ENCODE data around the gene COL28A1. TPM values are rescaled to one million over a fixed set of nuclear protein-coding genes. Genes with fewer than 3 reads are reported as not detected.

Gene COL28A1
- total RNA-seq, 1 experiment from 2014 or later, result not detected

DNA sequence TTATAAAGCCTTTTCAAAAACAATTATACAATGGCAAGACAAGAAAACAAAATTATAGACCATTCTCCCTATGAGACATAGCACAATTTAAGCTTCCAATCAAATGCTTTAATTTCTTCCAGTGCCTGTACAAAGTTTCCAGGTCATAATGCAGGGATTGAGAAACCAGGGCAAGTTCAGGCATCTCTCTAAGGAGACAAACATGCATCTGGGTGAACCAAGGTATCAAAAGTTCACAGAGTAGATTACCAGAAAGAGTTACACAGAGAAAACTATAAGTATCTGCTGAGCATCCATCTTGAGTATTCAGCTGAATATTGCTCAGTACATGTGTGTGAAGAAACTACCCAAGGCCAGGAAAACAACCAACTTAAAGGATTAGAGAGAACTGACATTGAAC lies 89.1 kb downstream of the COL28A1 start:
- Histone ChIP-seq H3K4me1 (ENCODE audit: low read length) (no peaks in the 10 kb centered on the region), H3K79me2 (ENCODE audit: low read length) (no peaks in the 10 kb centered on the region), H3K27me3 (ENCODE audit: low read length) (no peaks in the 10 kb centered on the region), H3K9me2 (replicated peaks; ENCODE audit: insufficient read depth, low read length) (0 out of 2 replicates have a peak, but pooled peaks cover 2% of the 10 kb centered on the region), H3K9me3 (ENCODE audit: low read length) (peaks cover 12% of the 10 kb centered on the region), H4K20me1 (ENCODE audit: insufficient read depth, low read depth, low read length) (no peaks in the 10 kb centered on the region), H3K4me3 (ENCODE audit: low read length) (no peak overlapping the region), H2AFZ (ENCODE audit: low read length) (no peak overlapping the region), H3K4me2 (ENCODE audit: low read depth, low read length, poor library complexity, severe bottlenecking) (no peak overlapping the region), H3K27ac (ENCODE audit: low read length) (no peak overlapping the region), H3K9ac (ENCODE audit: low read length) (no peak overlapping the region), H3K36me3 (ENCODE audit: insufficient read depth, low read length) (no peaks in the 10 kb centered on the region)
- no peak for DNase-seq

DNA sequence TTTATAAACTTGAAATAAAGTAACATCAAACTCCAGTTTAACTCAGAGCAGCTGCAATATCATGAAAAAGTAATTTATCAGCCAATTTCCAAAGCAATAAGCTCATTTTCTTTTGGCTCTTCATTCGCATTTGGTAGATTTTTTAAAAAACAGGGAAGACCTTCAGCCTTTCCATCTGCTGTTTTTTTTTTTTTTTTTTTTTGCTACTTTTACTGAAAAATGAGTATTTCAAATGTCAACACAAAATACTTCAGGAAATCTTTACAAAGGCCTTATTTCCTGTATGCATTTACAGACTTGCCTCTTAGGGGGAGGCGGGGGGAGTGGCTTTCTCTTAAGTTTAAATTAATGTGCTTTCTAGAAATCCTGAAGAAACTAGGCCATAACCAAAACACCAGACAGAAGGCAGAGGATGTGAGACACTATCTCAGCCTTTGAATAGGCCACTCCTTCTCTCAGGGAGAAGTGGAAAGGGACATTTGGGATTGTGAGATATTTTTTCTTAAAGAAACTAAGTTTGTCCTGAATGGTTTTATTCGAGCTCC lies 91.8 kb downstream of the COL28A1 start:
- no peak for DNase-seq
- no peak overlapping the region for H3K27ac ChIP-seq (ENCODE audit: low read length)

DNA sequence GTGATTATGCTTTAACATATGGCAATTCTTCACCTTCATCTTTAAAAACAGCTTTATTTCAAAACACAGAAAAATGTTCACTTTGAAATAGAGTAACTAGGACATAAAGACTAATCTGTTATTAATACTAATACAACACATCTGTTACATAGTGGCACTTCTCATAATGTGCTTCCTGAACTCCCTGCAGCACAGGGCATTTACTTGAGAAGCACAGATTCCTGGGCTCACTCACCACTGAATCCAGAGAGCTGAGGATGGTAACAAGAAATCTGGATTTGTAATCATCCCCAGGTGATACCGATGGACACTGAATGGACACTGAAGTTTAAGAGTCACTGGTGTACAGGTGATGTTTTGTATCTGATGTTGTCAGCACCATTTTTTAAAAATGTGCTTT lies 96.1 kb downstream of the COL28A1 start:
- H3K4me3 ChIP-seq (ENCODE audit: low read length), result no peak overlapping the region
- no peak overlapping the region for H3K9ac ChIP-seq (ENCODE audit: low read length)
- H3K9me3 ChIP-seq (ENCODE audit: low read length), result no peaks in the 10 kb centered on the region
- no peaks in the 10 kb centered on the region for H3K4me1 ChIP-seq (ENCODE audit: low read length)
- no peak overlapping the region for H3K4me2 ChIP-seq (ENCODE audit: low read depth, low read length, poor library complexity, severe bottlenecking)
- no peaks in the 10 kb centered on the region for H3K36me3 ChIP-seq (ENCODE audit: insufficient read depth, low read length)
- no peak overlapping the region for H3K27ac ChIP-seq (ENCODE audit: low read length)
- no peaks in the 10 kb centered on the region for H4K20me1 ChIP-seq (ENCODE audit: insufficient read depth, low read depth, low read length)
- H3K27me3 ChIP-seq (ENCODE audit: low read length), result no peaks in the 10 kb centered on the region
- no peaks in the 10 kb centered on the region for H3K9me2 ChIP-seq (replicated peaks; ENCODE audit: insufficient read depth, low read length)
- DNase-seq, result no peak
- H3K79me2 ChIP-seq (ENCODE audit: low read length), result no peaks in the 10 kb centered on the region
- no peak overlapping the region for H2AFZ ChIP-seq (ENCODE audit: low read length)

More for the DNA sequence above, 91.8 kb downstream of the COL28A1 start:
- Histone ChIP-seq H3K9me3 (ENCODE audit: low read length) (peaks cover 3% of the 10 kb centered on the region), H3K4me3 (ENCODE audit: low read length) (no peak overlapping the region), H3K4me2 (ENCODE audit: low read depth, low read length, poor library complexity, severe bottlenecking) (no peak overlapping the region), H3K36me3 (ENCODE audit: insufficient read depth, low read length) (no peaks in the 10 kb centered on the region), H3K79me2 (ENCODE audit: low read length) (no peaks in the 10 kb centered on the region), H3K9me2 (replicated peaks; ENCODE audit: insufficient read depth, low read length) (0 out of 2 replicates have a peak, but pooled peaks cover 2% of the 10 kb centered on the region), H3K4me1 (ENCODE audit: low read length) (no peaks in the 10 kb centered on the region), H4K20me1 (ENCODE audit: insufficient read depth, low read depth, low read length) (no peaks in the 10 kb centered on the region), H3K9ac (ENCODE audit: low read length) (no peak overlapping the region), H3K27me3 (ENCODE audit: low read length) (no peaks in the 10 kb centered on the region), H2AFZ (ENCODE audit: low read length) (no peak overlapping the region)

DNA sequence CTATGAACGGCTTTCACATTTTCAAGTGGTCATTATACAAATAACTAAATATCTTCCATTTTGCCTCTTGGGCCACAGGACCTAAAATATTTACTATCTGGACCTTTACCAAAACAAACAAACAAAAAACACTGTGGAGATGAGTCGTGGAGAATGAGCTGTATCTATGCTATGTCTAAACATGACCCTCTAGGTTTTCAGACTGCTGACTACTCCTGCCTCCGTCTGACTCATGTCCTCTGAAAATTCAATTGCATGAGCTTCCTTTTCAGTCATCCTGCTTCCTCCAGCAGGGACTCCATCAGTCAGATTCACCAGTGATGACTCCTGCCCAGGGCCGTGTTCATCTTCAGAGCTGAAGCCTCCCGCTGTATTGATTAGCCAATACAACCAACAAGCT lies 96.8 kb downstream of the COL28A1 start:
- Histone ChIP-seq H3K9me3 (ENCODE audit: low read length) (no peaks in the 10 kb centered on the region), H4K20me1 (ENCODE audit: insufficient read depth, low read depth, low read length) (no peaks in the 10 kb centered on the region), H3K9ac (ENCODE audit: low read length) (no peak overlapping the region), H3K27me3 (ENCODE audit: low read length) (no peaks in the 10 kb centered on the region), H3K4me3 (ENCODE audit: low read length) (no peak overlapping the region), H3K4me1 (ENCODE audit: low read length) (no peaks in the 10 kb centered on the region), H2AFZ (ENCODE audit: low read length) (no peak overlapping the region), H3K27ac (ENCODE audit: low read length) (no peak overlapping the region), H3K36me3 (ENCODE audit: insufficient read depth, low read length) (no peaks in the 10 kb centered on the region), H3K9me2 (replicated peaks; ENCODE audit: insufficient read depth, low read length) (no peaks in the 10 kb centered on the region), H3K4me2 (ENCODE audit: low read depth, low read length, poor library complexity, severe bottlenecking) (no peak overlapping the region), H3K79me2 (ENCODE audit: low read length) (no peaks in the 10 kb centered on the region)
- no peak for DNase-seq

DNA sequence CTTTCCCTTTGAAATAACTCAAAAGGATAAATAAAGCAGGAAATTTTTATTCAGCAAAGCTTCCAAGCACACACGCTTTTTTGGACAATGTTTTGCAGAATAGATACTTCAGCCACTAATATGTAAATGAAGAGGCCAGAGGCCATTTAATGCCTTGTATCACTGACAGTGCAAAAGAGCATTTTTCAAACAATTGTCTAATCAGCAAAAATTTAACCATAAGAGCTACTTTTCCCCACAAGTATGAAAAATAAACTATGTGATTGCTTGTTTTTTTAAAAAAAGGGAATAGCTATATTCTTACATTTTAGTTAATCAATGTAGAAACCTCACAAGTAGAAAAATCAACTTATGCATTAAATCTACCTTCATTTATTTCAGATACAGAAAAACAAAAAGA lies 99.7 kb downstream of the COL28A1 start:
- Histone ChIP-seq H3K27ac (ENCODE audit: low read length) (no peak overlapping the region), H3K79me2 (ENCODE audit: low read length) (no peaks in the 10 kb centered on the region), H2AFZ (ENCODE audit: low read length) (no peak overlapping the region), H3K4me3 (ENCODE audit: low read length) (no peak overlapping the region), H3K36me3 (ENCODE audit: insufficient read depth, low read length) (no peaks in the 10 kb centered on the region), H3K4me2 (ENCODE audit: low read depth, low read length, poor library complexity, severe bottlenecking) (no peak overlapping the region), H3K9me2 (replicated peaks; ENCODE audit: insufficient read depth, low read length) (no peaks in the 10 kb centered on the region), H3K9me3 (ENCODE audit: low read length) (no peaks in the 10 kb centered on the region), H3K9ac (ENCODE audit: low read length) (no peak overlapping the region), H3K4me1 (ENCODE audit: low read length) (no peaks in the 10 kb centered on the region), H3K27me3 (ENCODE audit: low read length) (no peaks in the 10 kb centered on the region), H4K20me1 (ENCODE audit: insufficient read depth, low read depth, low read length) (no peaks in the 10 kb centered on the region)
- DNase-seq, result no peak

DNA sequence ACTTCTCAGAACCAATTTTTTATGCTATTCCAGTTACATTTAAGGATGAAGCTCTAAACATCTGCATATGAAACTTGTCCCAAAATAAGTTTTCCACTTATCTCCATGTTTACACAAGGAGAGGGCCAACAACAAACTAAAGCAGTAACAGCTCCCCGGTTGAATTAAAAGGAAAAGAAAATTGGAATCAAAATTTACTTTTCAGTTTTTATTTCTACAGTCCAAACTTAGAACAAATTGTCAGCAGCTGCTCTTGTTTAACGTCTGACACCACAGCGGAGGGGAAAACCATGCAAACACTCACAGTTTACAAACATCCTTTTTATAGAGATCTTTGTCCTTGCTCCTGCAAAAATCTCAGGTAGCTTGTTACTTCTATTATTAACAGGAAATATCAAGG lies 101.3 kb downstream of the COL28A1 start:
- Histone ChIP-seq H3K9me3 (ENCODE audit: low read length) (no peaks in the 10 kb centered on the region), H3K4me1 (ENCODE audit: low read length) (no peaks in the 10 kb centered on the region), H3K27me3 (ENCODE audit: low read length) (no peaks in the 10 kb centered on the region), H2AFZ (ENCODE audit: low read length) (no peak overlapping the region), H3K27ac (ENCODE audit: low read length) (no peak overlapping the region), H3K9ac (ENCODE audit: low read length) (no peak overlapping the region), H3K9me2 (replicated peaks; ENCODE audit: insufficient read depth, low read length) (no peaks in the 10 kb centered on the region), H3K4me2 (ENCODE audit: low read depth, low read length, poor library complexity, severe bottlenecking) (no peak overlapping the region), H4K20me1 (ENCODE audit: insufficient read depth, low read depth, low read length) (no peaks in the 10 kb centered on the region), H3K4me3 (ENCODE audit: low read length) (no peak overlapping the region), H3K36me3 (ENCODE audit: insufficient read depth, low read length) (no peaks in the 10 kb centered on the region), H3K79me2 (ENCODE audit: low read length) (no peaks in the 10 kb centered on the region)
- DNase-seq, result no peak

DNA sequence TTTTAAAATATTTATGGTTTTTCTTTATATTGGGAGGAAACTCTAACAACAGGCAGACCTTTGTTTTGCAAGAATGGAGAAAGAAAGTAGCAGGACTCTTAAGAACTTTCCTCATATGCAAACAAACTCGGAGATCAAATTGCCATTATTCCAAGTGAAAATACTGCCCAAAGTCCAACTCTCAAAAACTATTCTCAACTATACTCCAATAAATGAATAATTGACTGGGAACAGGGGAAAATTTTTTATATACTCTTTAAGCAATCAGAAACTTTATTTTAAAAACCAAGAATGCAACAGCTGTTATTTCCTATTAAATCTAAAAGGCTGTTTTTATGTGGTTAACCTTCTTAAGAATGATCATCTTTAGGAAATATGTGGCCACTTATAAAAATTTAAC lies 101.9 kb downstream of the COL28A1 start:
- Histone ChIP-seq H3K36me3 (ENCODE audit: insufficient read depth, low read length) (no peaks in the 10 kb centered on the region), H3K79me2 (ENCODE audit: low read length) (no peaks in the 10 kb centered on the region), H2AFZ (ENCODE audit: low read length) (no peak overlapping the region), H3K27me3 (ENCODE audit: low read length) (no peaks in the 10 kb centered on the region), H3K9me3 (ENCODE audit: low read length) (no peaks in the 10 kb centered on the region), H3K9me2 (replicated peaks; ENCODE audit: insufficient read depth, low read length) (no peaks in the 10 kb centered on the region), H3K27ac (ENCODE audit: low read length) (no peak overlapping the region), H3K4me2 (ENCODE audit: low read depth, low read length, poor library complexity, severe bottlenecking) (no peak overlapping the region), H3K4me3 (ENCODE audit: low read length) (no peak overlapping the region), H4K20me1 (ENCODE audit: insufficient read depth, low read depth, low read length) (no peaks in the 10 kb centered on the region), H3K4me1 (ENCODE audit: low read length) (no peaks in the 10 kb centered on the region), H3K9ac (ENCODE audit: low read length) (no peak overlapping the region)
- DNase-seq, result no peak

DNA sequence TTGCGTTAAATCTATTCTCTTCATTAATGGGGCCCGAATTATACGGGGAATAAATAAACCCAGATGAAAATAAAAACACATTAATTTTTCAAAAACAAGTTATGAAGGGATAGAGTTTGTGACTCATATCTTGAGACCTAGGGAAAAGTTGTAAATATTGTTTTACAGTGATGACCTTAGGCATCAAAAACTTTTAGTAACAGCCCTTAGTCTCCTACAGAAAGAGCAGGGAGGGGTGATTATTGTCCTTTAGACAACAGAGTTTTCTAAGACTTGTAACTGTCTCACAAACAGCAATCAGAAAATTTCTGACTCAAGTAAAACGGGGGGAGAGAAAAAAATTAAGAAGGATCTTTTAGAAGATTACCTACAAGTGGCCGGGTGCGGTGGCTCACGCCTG lies 102.7 kb downstream of the COL28A1 start:
- H3K9me3 ChIP-seq (ENCODE audit: low read length), result no peaks in the 10 kb centered on the region
- no peaks in the 10 kb centered on the region for H3K4me1 ChIP-seq (ENCODE audit: low read length)
- H3K36me3 ChIP-seq (ENCODE audit: insufficient read depth, low read length), result no peaks in the 10 kb centered on the region
- no peaks in the 10 kb centered on the region for H3K79me2 ChIP-seq (ENCODE audit: low read length)
- no peaks in the 10 kb centered on the region for H3K9me2 ChIP-seq (replicated peaks; ENCODE audit: insufficient read depth, low read length)
- H3K4me3 ChIP-seq (ENCODE audit: low read length), result no peak overlapping the region
- H3K27me3 ChIP-seq (ENCODE audit: low read length), result no peaks in the 10 kb centered on the region
- DNase-seq, result no peak
- no peaks in the 10 kb centered on the region for H4K20me1 ChIP-seq (ENCODE audit: insufficient read depth, low read depth, low read length)
- no peak overlapping the region for H3K4me2 ChIP-seq (ENCODE audit: low read depth, low read length, poor library complexity, severe bottlenecking)
- no peak overlapping the region for H3K27ac ChIP-seq (ENCODE audit: low read length)
- H2AFZ ChIP-seq (ENCODE audit: low read length), result no peak overlapping the region
- no peak overlapping the region for H3K9ac ChIP-seq (ENCODE audit: low read length)

DNA sequence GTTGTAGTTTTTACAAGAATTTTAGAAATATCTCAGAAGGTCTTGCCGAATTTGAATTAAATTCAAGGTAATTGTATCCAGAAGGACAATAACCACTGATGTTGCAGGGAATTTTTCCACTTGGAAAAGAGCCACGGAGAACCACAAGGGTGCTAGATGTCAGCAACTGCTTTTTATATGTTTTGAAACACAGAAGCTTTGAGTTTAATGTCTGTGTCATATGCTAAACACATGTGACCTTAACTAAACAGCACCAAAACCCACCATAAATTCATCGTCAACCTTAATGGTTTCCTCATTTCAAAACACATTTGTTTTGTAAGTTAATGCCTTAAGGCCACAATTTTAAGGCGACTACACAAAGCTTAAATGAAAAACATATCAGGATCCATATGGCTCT lies 106.9 kb downstream of the COL28A1 start:
- Histone ChIP-seq H3K9me2 (replicated peaks; ENCODE audit: insufficient read depth, low read length) (no peaks in the 10 kb centered on the region), H3K9me3 (ENCODE audit: low read length) (no peaks in the 10 kb centered on the region), H3K4me1 (ENCODE audit: low read length) (peaks cover 3% of the 10 kb centered on the region; the same call in 1 of the 2 replicates), H3K27ac (ENCODE audit: low read length) (no peak overlapping the region), H3K4me3 (ENCODE audit: low read length) (no peak overlapping the region), H2AFZ (ENCODE audit: low read length) (no peak overlapping the region), H3K9ac (ENCODE audit: low read length) (no peak overlapping the region), H3K79me2 (ENCODE audit: low read length) (no peaks in the 10 kb centered on the region), H3K4me2 (ENCODE audit: low read depth, low read length, poor library complexity, severe bottlenecking) (no peak overlapping the region), H4K20me1 (ENCODE audit: insufficient read depth, low read depth, low read length) (no peaks in the 10 kb centered on the region), H3K36me3 (ENCODE audit: insufficient read depth, low read length) (no peaks in the 10 kb centered on the region), H3K27me3 (ENCODE audit: low read length) (no peaks in the 10 kb centered on the region)
- DNase-seq, result no peak

All from Karpas-422 (cell line).